ENCODE results near the gene SSBP4. TPM values are rescaled to one million over a fixed set of nuclear protein-coding genes. Genes with fewer than 3 reads are reported as not detected.

Gene SSBP4
- total and polyA plus RNA-seq, 2 experiments from 2014 or later = 46.9 to 169 TPM

GRCh38 chr19:18465964-18466339, 46.8 kb downstream of the SSBP4 start:
- Histone ChIP-seq H3K9me2 (ENCODE audit: insufficient read depth) (no peaks in the 10 kb centered on the region), H3K4me1 (ENCODE audit: insufficient read depth) (peaks cover 15% of the 10 kb centered on the region), H3K79me2 (ENCODE audit: insufficient read depth) (peaks cover 72% of the 10 kb centered on the region), H4K20me1 (ENCODE audit: insufficient read depth) (0 out of 2 replicates have a peak, but pooled peaks cover 6% of the 10 kb centered on the region), H3K4me2 (ENCODE audit: unreplicated experiment) (no peak overlapping the region), H3K9me3 (ENCODE audit: low read depth) (no peaks in the 10 kb centered on the region), H3F3A (ENCODE audit: insufficient read depth) (peaks cover 9% of the 10 kb centered on the region; the same call in 1 of the 2 replicates), H2AFZ (no peak overlapping the region), H3K4me3 (no peak overlapping the region), H3K27ac (no peak overlapping the region), H3K27me3 (replicated peaks; ENCODE audit: insufficient read depth) (no peaks in the 10 kb centered on the region), H3K36me3 (ENCODE audit: low read depth) (peaks cover under 1% of the 10 kb centered on the region; the same call in 1 of the 2 replicates), H3K9ac (no peak overlapping the region)
- no peak for DNase-seq
- in situ Hi-C loops (cut with MboI) = loop anchor here (25.0 kb wide), 2 partner anchors 121 to 371 kb away; partner anchors contain the start of genes REX1BD and UPF1
- TF ChIP-seq EZH2phosphoT487 (IDR thresholded peaks at IDR 0.05; ENCODE audit: insufficient read depth, low read depth) = no peak
- TF ChIP-seq EZH2 (IDR thresholded peaks at IDR 0.05; ENCODE audit: insufficient read depth, poor library complexity, severe bottlenecking) = no peak
- WGBS, 2 experiments (ENCODE audit: low coverage in 1 of 2, low lambda C conversion rate in 2 of 2, missing lambda C conversion rate in 2 of 2) = 67 to 68% methylated on average over 6 of the region's 6 CpGs

GRCh38 chr19:18466354-18466753, 47.2 kb downstream of the SSBP4 start:
- no peak overlapping the region for H3K9ac ChIP-seq
- H4K20me1 ChIP-seq (ENCODE audit: insufficient read depth) = 0 out of 2 replicates have a peak, but pooled peaks cover 6% of the 10 kb centered on the region
- no peak overlapping the region for H2AFZ ChIP-seq
- peaks cover 15% of the 10 kb centered on the region for H3K4me1 ChIP-seq (ENCODE audit: insufficient read depth)
- no peaks in the 10 kb centered on the region for H3K9me2 ChIP-seq (ENCODE audit: insufficient read depth)
- H3K79me2 ChIP-seq (ENCODE audit: insufficient read depth) = peaks cover 72% of the 10 kb centered on the region
- peaks cover 12% of the 10 kb centered on the region; the same call in 1 of the 2 replicates for H3F3A ChIP-seq (ENCODE audit: insufficient read depth)
- no peaks in the 10 kb centered on the region for H3K27me3 ChIP-seq (replicated peaks; ENCODE audit: insufficient read depth)
- no peaks in the 10 kb centered on the region; the same call in 1 of the 2 replicates for H3K36me3 ChIP-seq (ENCODE audit: low read depth)
- H3K27ac ChIP-seq = no peak overlapping the region
- no peak overlapping the region for H3K4me3 ChIP-seq
- in situ Hi-C loops (cut with MboI) = loop anchor here (25.0 kb wide), 2 partner anchors 121 to 371 kb away; partner anchors contain the start of genes REX1BD and UPF1
- H3K4me2 ChIP-seq (ENCODE audit: unreplicated experiment) = no peak overlapping the region
- no peak for DNase-seq
- no peaks in the 10 kb centered on the region for H3K9me3 ChIP-seq (ENCODE audit: low read depth)
- TF ChIP-seq EZH2 (IDR thresholded peaks at IDR 0.05; ENCODE audit: insufficient read depth, poor library complexity, severe bottlenecking) (no peak), EZH2phosphoT487 (IDR thresholded peaks at IDR 0.05; ENCODE audit: insufficient read depth, low read depth) (no peak)
- 94 to 97% methylated on average over 5 to 11 of the region's 11 CpGs for WGBS, 2 experiments (ENCODE audit: low coverage in 1 of 2, low lambda C conversion rate in 2 of 2, missing lambda C conversion rate in 2 of 2)

GRCh38 chr19:18467978-18468377, 48.8 kb downstream of the SSBP4 start:
- TF ChIP-seq EZH2 (IDR thresholded peaks at IDR 0.05; ENCODE audit: insufficient read depth, poor library complexity, severe bottlenecking) (no peak), EZH2phosphoT487 (IDR thresholded peaks at IDR 0.05; ENCODE audit: insufficient read depth, low read depth) (no peak)
- 0 out of 2 replicates have a peak, but pooled peaks cover 6% of the 10 kb centered on the region for H4K20me1 ChIP-seq (ENCODE audit: insufficient read depth)
- H3F3A ChIP-seq (ENCODE audit: insufficient read depth) = peaks cover 12% of the 10 kb centered on the region; the same call in 1 of the 2 replicates
- no peaks in the 10 kb centered on the region for H3K27me3 ChIP-seq (replicated peaks; ENCODE audit: insufficient read depth)
- H3K79me2 ChIP-seq (ENCODE audit: insufficient read depth) = peaks cover 79% of the 10 kb centered on the region
- H3K4me2 ChIP-seq (ENCODE audit: unreplicated experiment) = no peak overlapping the region
- no peak for DNase-seq
- H3K36me3 ChIP-seq (ENCODE audit: low read depth) = no peaks in the 10 kb centered on the region
- H3K27ac ChIP-seq = no peak overlapping the region
- H3K4me1 ChIP-seq (ENCODE audit: insufficient read depth) = peaks cover 15% of the 10 kb centered on the region
- in situ Hi-C loops (cut with MboI) = loop anchor here (25.0 kb wide), 2 partner anchors 119 to 369 kb away; partner anchors contain the start of genes REX1BD and UPF1
- no peak overlapping the region for H2AFZ ChIP-seq
- 88 to 91% methylated on average over 3 of the region's 3 CpGs for WGBS, 2 experiments (ENCODE audit: low coverage in 1 of 2, low lambda C conversion rate in 2 of 2, missing lambda C conversion rate in 2 of 2)
- H3K9me3 ChIP-seq (ENCODE audit: low read depth) = no peaks in the 10 kb centered on the region
- H3K9ac ChIP-seq = 0 out of 2 replicates have a peak overlapping the region, but pooled peaks have one; percentile 1
- no peak overlapping the region for H3K4me3 ChIP-seq
- H3K9me2 ChIP-seq (ENCODE audit: insufficient read depth) = no peaks in the 10 kb centered on the region

- H3K4me1 ChIP-seq (ENCODE audit: insufficient read depth) = peaks cover 15% of the 10 kb centered on the region
- WGBS, 2 experiments (ENCODE audit: low coverage in 1 of 2, low lambda C conversion rate in 2 of 2, missing lambda C conversion rate in 2 of 2) = 68 to 70% methylated on average over 3 of the region's 3 CpGs
- H3K4me2 ChIP-seq (ENCODE audit: unreplicated experiment) = no peak overlapping the region
- H3K9me2 ChIP-seq (ENCODE audit: insufficient read depth) = no peaks in the 10 kb centered on the region
- in situ Hi-C loops (cut with MboI) = loop anchor here (25.0 kb wide), 2 partner anchors 119 to 369 kb away; partner anchors contain the start of genes REX1BD and UPF1
- peaks cover 12% of the 10 kb centered on the region; the same call in 1 of the 2 replicates for H3F3A ChIP-seq (ENCODE audit: insufficient read depth)
- H3K27ac ChIP-seq = no peak overlapping the region
- H4K20me1 ChIP-seq (ENCODE audit: insufficient read depth) = 0 out of 2 replicates have a peak, but pooled peaks cover 6% of the 10 kb centered on the region
- H3K79me2 ChIP-seq (ENCODE audit: insufficient read depth) = peaks cover 83% of the 10 kb centered on the region
- no peaks in the 10 kb centered on the region for H3K36me3 ChIP-seq (ENCODE audit: low read depth)
- peak; percentile 29 for DNase-seq
- H3K9me3 ChIP-seq (ENCODE audit: low read depth) = no peaks in the 10 kb centered on the region
- no peak overlapping the region for H3K4me3 ChIP-seq
- H3K9ac ChIP-seq = no peak overlapping the region
- TF ChIP-seq EZH2phosphoT487 (IDR thresholded peaks at IDR 0.05; ENCODE audit: insufficient read depth, low read depth) (no peak), EZH2 (IDR thresholded peaks at IDR 0.05; ENCODE audit: insufficient read depth, poor library complexity, severe bottlenecking) (no peak)
- no peak overlapping the region for H2AFZ ChIP-seq
- H3K27me3 ChIP-seq (replicated peaks; ENCODE audit: insufficient read depth) = no peaks in the 10 kb centered on the region
These were observed 49.3 kb downstream of the SSBP4 start for GRCh38 chr19:18468517-18468916.

Data from GM23248 (cell line).